ENCODE data around the gene NAXD.
"Not testable (repeated sequence)": the region's sequence is repeated elsewhere in the genome, so short reads cannot be mapped to it uniquely, and the experiment has no call there.

Gene NAXD

GRCh38 chr13:110627351-110627750 is 12.0 kb downstream of the NAXD start:
- in situ Hi-C loops (cut with HindIII; ENCODE audit: low pct_unique_long_range_greater_than_20kb, low sequenced_read_pairs) = no loop called here
- no peak for DNase-seq (ENCODE audit: low read depth in 1 of 2, low spot score in 1 of 2)
- no peak for TF ChIP-seq JUND (IDR thresholded peaks at IDR 0.05; ENCODE audit: low read depth)

GRCh38 chr13:110627761-110628476 is 12.6 kb downstream of the NAXD start:
- in situ Hi-C loops (cut with HindIII; ENCODE audit: low pct_unique_long_range_greater_than_20kb, low sequenced_read_pairs) = no loop called here
- no peak for TF ChIP-seq JUND (IDR thresholded peaks at IDR 0.05; ENCODE audit: low read depth)
- no peak for DNase-seq (ENCODE audit: low read depth in 1 of 2, low spot score in 1 of 2)

GRCh38 chr13:110628477-110628793 is 13.1 kb downstream of the NAXD start:
- no peak for TF ChIP-seq JUND (IDR thresholded peaks at IDR 0.05; ENCODE audit: low read depth)
- in situ Hi-C loops (cut with HindIII; ENCODE audit: low pct_unique_long_range_greater_than_20kb, low sequenced_read_pairs) = no loop called here
- DNase-seq (ENCODE audit: low read depth in 1 of 2, low spot score in 1 of 2) = no peak

GRCh38 chr13:110628952-110629701 is 13.8 kb downstream of the NAXD start:
- no peak for TF ChIP-seq JUND (IDR thresholded peaks at IDR 0.05; ENCODE audit: low read depth)
- in situ Hi-C loops (cut with HindIII; ENCODE audit: low pct_unique_long_range_greater_than_20kb, low sequenced_read_pairs) = no loop called here
- DNase-seq (ENCODE audit: low read depth in 1 of 2, low spot score in 1 of 2) = no peak

- DNase-seq (ENCODE audit: low read depth in 1 of 2, low spot score in 1 of 2) = no peak
- TF ChIP-seq JUND (IDR thresholded peaks at IDR 0.05; ENCODE audit: low read depth) = no peak
- in situ Hi-C loops (cut with HindIII; ENCODE audit: low pct_unique_long_range_greater_than_20kb, low sequenced_read_pairs) = no loop called here
Measured at GRCh38 chr13:110629735-110630134, 14.4 kb downstream of the NAXD start.

- in situ Hi-C loops (cut with HindIII; ENCODE audit: low pct_unique_long_range_greater_than_20kb, low sequenced_read_pairs) = no loop called here
- DNase-seq (ENCODE audit: low read depth in 1 of 2, low spot score in 1 of 2) = no peak
- no peak for TF ChIP-seq JUND (IDR thresholded peaks at IDR 0.05; ENCODE audit: low read depth)
Measured at GRCh38 chr13:110630566-110631119, 15.3 kb downstream of the NAXD start.

GRCh38 chr13:110632255-110632654 is 16.9 kb downstream of the NAXD start:
- DNase-seq (ENCODE audit: low read depth in 1 of 2, low spot score in 1 of 2); in situ Hi-C loops (cut with HindIII; ENCODE audit: low pct_unique_long_range_greater_than_20kb, low sequenced_read_pairs): not testable (repeated sequence)

GRCh38 chr13:110633776-110634175 is 18.4 kb downstream of the NAXD start:
- in situ Hi-C loops (cut with HindIII; ENCODE audit: low pct_unique_long_range_greater_than_20kb, low sequenced_read_pairs) = no loop called here
- no peak for DNase-seq (ENCODE audit: low read depth in 1 of 2, low spot score in 1 of 2)
- no peak for TF ChIP-seq JUND (IDR thresholded peaks at IDR 0.05; ENCODE audit: low read depth)

- in situ Hi-C loops (cut with HindIII; ENCODE audit: low pct_unique_long_range_greater_than_20kb, low sequenced_read_pairs) = no loop called here
- TF ChIP-seq JUND (IDR thresholded peaks at IDR 0.05; ENCODE audit: low read depth) = no peak
- DNase-seq (ENCODE audit: low read depth in 1 of 2, low spot score in 1 of 2) = no peak
Measured at GRCh38 chr13:110634558-110634957, 19.2 kb downstream of the NAXD start.

GRCh38 chr13:110635405-110636002 is 20.2 kb downstream of the NAXD start:
- no peak for TF ChIP-seq JUND (IDR thresholded peaks at IDR 0.05; ENCODE audit: low read depth)
- no peak for DNase-seq (ENCODE audit: low read depth in 1 of 2, low spot score in 1 of 2)
- in situ Hi-C loops (cut with HindIII; ENCODE audit: low pct_unique_long_range_greater_than_20kb, low sequenced_read_pairs) = no loop called here

GRCh38 chr13:110636053-110636475 is 20.7 kb downstream of the NAXD start:
- TF ChIP-seq JUND (IDR thresholded peaks at IDR 0.05; ENCODE audit: low read depth) = no peak
- DNase-seq (ENCODE audit: low read depth in 1 of 2, low spot score in 1 of 2) = no peak
- in situ Hi-C loops (cut with HindIII; ENCODE audit: low pct_unique_long_range_greater_than_20kb, low sequenced_read_pairs) = no loop called here

GRCh38 chr13:110636701-110637201 is 21.4 kb downstream of the NAXD start:
- in situ Hi-C loops (cut with HindIII; ENCODE audit: low pct_unique_long_range_greater_than_20kb, low sequenced_read_pairs) = no loop called here
- TF ChIP-seq JUND (IDR thresholded peaks at IDR 0.05; ENCODE audit: low read depth) = no peak

GRCh38 chr13:110637275-110637674 is 21.9 kb downstream of the NAXD start:
- in situ Hi-C loops (cut with HindIII; ENCODE audit: low pct_unique_long_range_greater_than_20kb, low sequenced_read_pairs) = no loop called here
- no peak for DNase-seq (ENCODE audit: low read depth in 1 of 2, low spot score in 1 of 2)
- no peak for TF ChIP-seq JUND (IDR thresholded peaks at IDR 0.05; ENCODE audit: low read depth)

More at GRCh38 chr13:110636701-110637201, 21.4 kb downstream of the NAXD start:
- DNase-seq (ENCODE audit: low read depth in 1 of 2, low spot score in 1 of 2) = no peak

Data from T47D (cell line).